HTR-8/SVneo (cell line): ENCODE data around the gene BRIX1.
"Not testable (repeated sequence)": the region's sequence is repeated elsewhere in the genome, so short reads cannot be mapped to it uniquely, and the experiment has no call there.

ENCODE experiments used
- DNase-seq: peaks from one replicate; pipeline ENCODE4 v3.0.0; 2011; ENCODE audit warnings: low spot score, mixed read lengths; ENCODE audit not compliant: insufficient read length
- FAIRE-seq: peaks from 2 replicates; lab custom pipeline; 2011; peaks lifted over from hg19 to GRCh38; lab: Jason Lieb, UNC

The BRIX1 gene

GRCh38 chr5:34913072-34913471, 2.4 kb upstream of the BRIX1 start:
- no peak for FAIRE-seq
- DNase-seq: no peak

GRCh38 chr5:34914671-34915138, 806 bp upstream of the BRIX1 start:
- peak; percentile 36 for DNase-seq
- FAIRE-seq: peak; percentile 79

- FAIRE-seq (no peak), DNase-seq (no peak)
These were observed 313 bp downstream of the BRIX1 start for GRCh38 chr5:34915856-34916192.

- FAIRE-seq (no peak), DNase-seq (no peak)
These were observed 1.0 kb downstream of the BRIX1 start for GRCh38 chr5:34916518-34916917.

GRCh38 chr5:34918025-34918424, 2.5 kb downstream of the BRIX1 start:
- DNase-seq (no peak), FAIRE-seq (no peak)

- no peak for DNase-seq
- FAIRE-seq: no peak
These were observed 3.6 kb downstream of the BRIX1 start for GRCh38 chr5:34919077-34919476.

GRCh38 chr5:34923256-34923655, 7.7 kb downstream of the BRIX1 start:
- DNase-seq, FAIRE-seq: not testable (repeated sequence)

GRCh38 chr5:34923694-34924461, 8.4 kb downstream of the BRIX1 start:
- FAIRE-seq: no peak
- peak; percentile 84 for DNase-seq

GRCh38 chr5:34924462-34924765, 8.9 kb downstream of the BRIX1 start:
- FAIRE-seq (no peak), DNase-seq (no peak)

- DNase-seq: no peak
- FAIRE-seq: no peak
These were observed 10.9 kb downstream of the BRIX1 start for GRCh38 chr5:34926318-34926888.

GRCh38 chr5:34927785-34928184, 12.3 kb downstream of the BRIX1 start:
- DNase-seq (no peak), FAIRE-seq (no peak)

GRCh38 chr5:34928267-34928666, 12.8 kb downstream of the BRIX1 start:
- DNase-seq: no peak
- no peak for FAIRE-seq

GRCh38 chr5:34929134-34929719, 13.7 kb downstream of the BRIX1 start, which contains the start of gene DNAJC21:
Gene DNAJC21, plus strand, starts transcription at chr5:34929559. Its CDS starts 261 bp downstream, at chr5:34929820.
- DNase-seq: peak; percentile 99
- FAIRE-seq: peak; percentile 98

GRCh38 chr5:34929720-34930461, 14.4 kb downstream of the BRIX1 start:
- peak; percentile 67 for FAIRE-seq

GRCh38 chr5:34930462-34930844, 14.9 kb downstream of the BRIX1 start:
- peak; percentile 21 for DNase-seq
- no peak for FAIRE-seq

More at GRCh38 chr5:34929720-34930461, 14.4 kb downstream of the BRIX1 start:
- peak; percentile 85 for DNase-seq

GRCh38 chr5:34930870-34931269, 15.4 kb downstream of the BRIX1 start:
- no peak for FAIRE-seq
- no peak for DNase-seq

GRCh38 chr5:34932947-34933346, 17.4 kb downstream of the BRIX1 start:
- FAIRE-seq: no peak

GRCh38 chr5:34941936-34942335, 26.4 kb downstream of the BRIX1 start:
- DNase-seq (no peak), FAIRE-seq (peak; percentile 51)

More at GRCh38 chr5:34932947-34933346, 17.4 kb downstream of the BRIX1 start:
- no peak for DNase-seq

- DNase-seq (no peak), FAIRE-seq (no peak)
These were observed 28.5 kb downstream of the BRIX1 start for GRCh38 chr5:34944044-34944443.

- DNase-seq (no peak), FAIRE-seq (no peak)
These were observed 29.0 kb downstream of the BRIX1 start for GRCh38 chr5:34944460-34945047.
